BLaER1 (cell line): ENCODE data around the gene IQGAP2.
"Not testable (repeated sequence)": the region's sequence is repeated elsewhere in the genome, so short reads cannot be mapped to it uniquely, and the experiment has no call there.

Source experiments
- H3K27ac ChIP-seq: shearing (Covaris generic); formaldehyde crosslinking; 2 replicates; pipeline ENCODE4 v1.8.1; 2022
- H3K27me3 ChIP-seq: shearing (Covaris generic); formaldehyde crosslinking; 2 replicates; pipeline ENCODE4 v1.8.1; 2022
- H3K36me3 ChIP-seq: shearing (Covaris generic); formaldehyde crosslinking; 2 replicates; pipeline ENCODE4 v1.8.1; 2022
- H3K4me1 ChIP-seq: shearing (Covaris generic); formaldehyde crosslinking; 2 replicates; pipeline ENCODE4 v1.8.1; 2022
- H3K4me2 ChIP-seq: shearing (Covaris generic); formaldehyde crosslinking; 2 replicates; pipeline ENCODE4 v1.8.1; 2022
- H3K4me3 ChIP-seq: shearing (Covaris generic); formaldehyde crosslinking; 2 replicates; pipeline ENCODE4 v1.8.1; 2022
- H3K9ac ChIP-seq: shearing (Covaris generic); formaldehyde crosslinking; 2 replicates; pipeline ENCODE4 v1.8.1; 2022
- H3K9me3 ChIP-seq: shearing (Covaris generic); formaldehyde crosslinking; 2 replicates; pipeline ENCODE4 v1.8.1; 2022
- H4K20me1 ChIP-seq: shearing (Covaris generic); formaldehyde crosslinking; 2 replicates; pipeline ENCODE4 v1.8.1; 2022
- Cebpa-rat ChIP-seq: shearing (Covaris generic); IDR thresholded peaks from 2 replicates; pipeline ENCODE4 v1.8.1; 2022

IQGAP2 gene

DNA sequence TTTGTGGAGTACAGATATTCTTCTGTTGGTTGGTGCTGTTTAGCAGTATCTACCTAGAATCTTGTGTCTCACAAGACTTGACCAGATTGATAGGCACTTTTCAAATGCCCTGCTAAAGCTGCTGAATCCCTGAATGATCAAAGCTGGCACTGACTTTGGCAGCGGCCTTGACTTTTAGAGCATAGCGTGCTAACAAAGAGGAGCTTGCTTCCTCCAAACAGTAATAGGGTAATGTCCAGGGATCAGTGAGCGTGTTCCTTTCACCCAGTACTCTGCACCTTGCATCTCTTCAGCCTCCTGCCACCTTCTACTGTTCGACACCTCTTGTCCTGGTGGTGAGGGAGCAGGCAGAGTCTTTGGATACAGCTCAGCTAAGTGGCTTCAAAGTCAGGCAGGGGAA, 100.8 kb downstream of the IQGAP2 start:
- H3K4me1 ChIP-seq: peaks cover 12% of the 10 kb centered on the region
- no peak overlapping the region for H3K4me3 ChIP-seq
- peak overlapping the region; percentile 13 for H3K4me2 ChIP-seq
- H3K9me3 ChIP-seq: no peaks in the 10 kb centered on the region
- peaks cover 33% of the 10 kb centered on the region for H4K20me1 ChIP-seq
- H3K27me3 ChIP-seq: no peaks in the 10 kb centered on the region
- H3K27ac ChIP-seq: no peak overlapping the region
- no peak for TF ChIP-seq Cebpa-rat
- peaks cover 5% of the 10 kb centered on the region for H3K36me3 ChIP-seq
- no peak overlapping the region for H3K9ac ChIP-seq

DNA sequence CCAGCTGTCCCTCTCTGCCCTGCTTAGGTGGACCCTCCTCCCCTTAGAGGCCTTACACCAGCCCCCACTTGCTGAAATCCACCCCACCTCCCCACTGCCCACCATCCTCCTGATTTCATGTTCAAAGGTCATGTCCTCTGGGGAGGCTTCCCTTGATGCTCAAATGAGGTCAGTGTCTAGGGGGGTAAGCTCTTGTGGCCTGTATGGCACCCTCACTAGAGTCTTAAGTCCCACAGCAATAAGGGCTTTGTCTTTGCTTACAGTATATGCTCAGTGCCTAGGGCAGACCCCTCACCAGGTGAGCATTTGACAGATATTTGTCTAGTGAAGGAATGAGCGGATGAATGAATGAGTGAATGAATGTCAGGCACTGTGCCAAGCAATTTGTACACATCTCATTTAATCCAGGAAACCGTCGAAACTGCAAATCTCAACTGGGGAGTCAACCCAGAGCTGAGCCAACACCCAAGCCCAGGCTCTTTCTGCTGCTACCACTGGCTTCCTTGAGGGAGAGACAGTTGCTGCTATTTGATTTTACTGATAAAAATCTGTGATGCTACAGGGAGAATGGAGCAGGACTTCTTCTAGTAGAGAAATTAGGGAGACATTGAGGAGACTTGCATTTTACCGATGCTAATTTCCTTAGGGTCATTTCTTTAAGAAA, 101.9 kb downstream of the IQGAP2 start:
- TF ChIP-seq Cebpa-rat: no peak
- peaks cover 12% of the 10 kb centered on the region for H3K4me1 ChIP-seq
- H3K9ac ChIP-seq: no peak overlapping the region
- H4K20me1 ChIP-seq: peaks cover 22% of the 10 kb centered on the region
- no peaks in the 10 kb centered on the region for H3K27me3 ChIP-seq
- H3K36me3 ChIP-seq: peaks cover 6% of the 10 kb centered on the region
- H3K9me3 ChIP-seq: 0 out of 2 replicates have a peak, but pooled peaks cover under 1% of the 10 kb centered on the region
- H3K27ac ChIP-seq: no peak overlapping the region
- no peak overlapping the region for H3K4me3 ChIP-seq
- no peak overlapping the region for H3K4me2 ChIP-seq

DNA sequence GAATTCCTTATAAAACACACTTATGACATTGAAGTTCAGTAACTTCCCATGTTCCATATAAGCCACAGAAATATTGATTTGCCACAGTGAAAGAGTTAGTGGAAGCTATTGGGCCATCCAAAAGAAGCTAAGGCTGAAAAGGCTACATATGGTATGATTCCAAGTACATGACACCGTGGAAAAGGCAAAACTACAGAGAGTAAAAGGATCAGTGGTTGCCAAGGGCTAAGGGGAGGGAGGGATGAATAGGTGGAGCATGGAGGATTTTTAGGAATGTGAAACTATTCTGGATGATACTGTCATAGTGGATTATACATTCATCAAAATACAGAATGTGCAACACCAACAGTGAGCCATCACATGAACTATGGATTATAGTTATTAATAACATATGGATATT, 110.4 kb downstream of the IQGAP2 start:
- Histone ChIP-seq H3K36me3 (peaks cover 33% of the 10 kb centered on the region), H3K4me3 (no peak overlapping the region), H4K20me1 (no peaks in the 10 kb centered on the region), H3K27me3 (no peaks in the 10 kb centered on the region), H3K4me1 (peaks cover 24% of the 10 kb centered on the region), H3K9me3 (peaks cover 25% of the 10 kb centered on the region), H3K9ac (no peak overlapping the region), H3K27ac (no peak overlapping the region), H3K4me2 (no peak overlapping the region)
- TF ChIP-seq Cebpa-rat: no peak

DNA sequence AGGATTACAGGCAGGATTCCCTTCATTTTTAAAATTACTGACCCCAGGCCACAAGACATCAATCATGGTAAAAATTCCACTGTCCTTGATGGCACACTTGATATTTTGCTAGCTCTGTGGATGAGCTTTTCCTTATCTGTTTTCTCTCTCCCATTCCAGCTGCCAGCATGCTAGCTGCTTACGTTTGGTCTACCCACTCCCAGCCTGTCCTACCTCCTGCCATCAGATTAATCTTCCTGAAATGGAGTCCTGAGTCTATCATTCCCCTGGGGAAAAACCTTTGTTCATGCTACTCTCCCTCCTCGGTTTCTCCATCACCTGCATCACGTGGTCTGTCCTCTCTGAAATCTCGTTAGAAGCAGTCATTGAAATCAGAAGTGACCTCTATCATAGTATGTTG, 111.2 kb downstream of the IQGAP2 start:
- Histone ChIP-seq H3K27me3 (no peaks in the 10 kb centered on the region), H3K36me3 (peaks cover 34% of the 10 kb centered on the region), H4K20me1 (no peaks in the 10 kb centered on the region), H3K9ac (no peak overlapping the region), H3K4me2 (no peak overlapping the region), H3K27ac (no peak overlapping the region), H3K4me1 (peaks cover 24% of the 10 kb centered on the region), H3K4me3 (no peak overlapping the region), H3K9me3 (peaks cover 27% of the 10 kb centered on the region)
- TF ChIP-seq Cebpa-rat: no peak

DNA sequence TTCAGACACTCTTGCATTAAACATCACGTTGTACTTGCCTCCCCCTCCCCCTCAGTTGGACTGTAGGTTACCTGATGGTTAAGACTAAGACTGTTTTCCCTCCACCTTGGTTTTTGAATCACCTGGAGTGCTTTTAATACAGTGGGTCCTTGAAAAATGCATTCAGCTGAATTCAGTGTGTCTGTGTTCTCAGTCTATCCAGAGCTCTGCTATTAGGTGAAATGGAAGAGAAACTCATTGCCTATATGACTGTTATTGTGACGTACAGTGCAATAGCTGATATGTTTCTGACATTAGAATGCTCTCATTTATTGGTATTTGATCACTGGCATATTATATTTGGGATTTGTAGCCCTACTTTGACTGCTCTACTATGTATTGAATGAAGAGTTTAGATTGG, 111.6 kb downstream of the IQGAP2 start:
- Histone ChIP-seq H3K27me3 (no peaks in the 10 kb centered on the region), H3K4me3 (no peak overlapping the region), H3K27ac (no peak overlapping the region), H3K4me2 (no peak overlapping the region), H3K9ac (no peak overlapping the region), H3K36me3 (peaks cover 34% of the 10 kb centered on the region), H3K9me3 (peaks cover 27% of the 10 kb centered on the region), H3K4me1 (peaks cover 24% of the 10 kb centered on the region), H4K20me1 (no peaks in the 10 kb centered on the region)
- TF ChIP-seq Cebpa-rat: no peak

DNA sequence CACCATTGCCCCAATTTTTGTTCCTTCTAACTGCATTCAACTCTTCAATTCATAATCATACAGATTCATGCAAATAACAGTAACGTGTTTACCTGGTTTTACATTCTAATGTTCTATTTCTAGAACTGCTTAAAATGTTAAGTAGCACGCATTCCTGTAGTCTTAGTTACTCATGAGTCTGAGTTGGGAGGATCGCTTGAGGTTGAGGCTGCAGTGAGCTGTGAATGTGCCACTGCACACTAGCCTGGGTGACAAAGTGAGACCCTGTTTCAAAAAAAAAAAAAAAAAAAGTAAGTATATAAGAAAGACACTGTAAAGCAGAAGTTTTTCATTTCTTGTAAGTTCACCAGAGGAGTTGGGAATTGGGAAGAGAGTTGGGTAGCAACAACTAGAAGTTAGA, 114.2 kb downstream of the IQGAP2 start:
- no peak overlapping the region for H3K9ac ChIP-seq
- peaks cover 15% of the 10 kb centered on the region for H3K9me3 ChIP-seq
- peaks cover 35% of the 10 kb centered on the region for H3K4me1 ChIP-seq
- H3K4me2 ChIP-seq: no peak overlapping the region
- H3K36me3 ChIP-seq: peaks cover 19% of the 10 kb centered on the region
- no peaks in the 10 kb centered on the region for H3K27me3 ChIP-seq
- no peaks in the 10 kb centered on the region for H4K20me1 ChIP-seq
- no peak overlapping the region for H3K27ac ChIP-seq
- no peak for TF ChIP-seq Cebpa-rat
- no peak overlapping the region for H3K4me3 ChIP-seq

DNA sequence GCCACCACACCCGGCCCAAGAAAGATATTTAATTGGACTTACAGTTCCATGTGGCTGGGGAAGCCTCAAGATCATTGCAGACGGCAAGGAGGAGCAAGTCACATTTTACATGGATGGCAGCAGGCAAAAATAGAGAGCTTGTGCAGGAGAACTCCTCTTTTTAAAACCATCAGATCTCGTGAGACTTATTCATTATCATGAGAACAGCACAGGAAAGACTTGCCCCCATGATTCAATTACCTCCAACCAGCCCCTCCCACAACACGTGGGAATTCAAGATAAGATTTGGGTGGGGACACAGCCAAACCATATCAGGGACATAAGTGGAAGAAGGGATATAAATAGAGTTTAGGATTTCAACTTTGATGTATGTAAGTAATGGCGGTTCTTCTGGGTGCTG, 115.2 kb downstream of the IQGAP2 start:
- H3K4me2 ChIP-seq, H4K20me1 ChIP-seq, H3K9ac ChIP-seq, H3K4me3 ChIP-seq, H3K27me3 ChIP-seq, H3K27ac ChIP-seq: not testable (repeated sequence)
- H3K9me3 ChIP-seq: peaks cover 15% of the 10 kb centered on the region
- H3K4me1 ChIP-seq: peaks cover 35% of the 10 kb centered on the region
- H3K36me3 ChIP-seq: peaks cover 19% of the 10 kb centered on the region

DNA sequence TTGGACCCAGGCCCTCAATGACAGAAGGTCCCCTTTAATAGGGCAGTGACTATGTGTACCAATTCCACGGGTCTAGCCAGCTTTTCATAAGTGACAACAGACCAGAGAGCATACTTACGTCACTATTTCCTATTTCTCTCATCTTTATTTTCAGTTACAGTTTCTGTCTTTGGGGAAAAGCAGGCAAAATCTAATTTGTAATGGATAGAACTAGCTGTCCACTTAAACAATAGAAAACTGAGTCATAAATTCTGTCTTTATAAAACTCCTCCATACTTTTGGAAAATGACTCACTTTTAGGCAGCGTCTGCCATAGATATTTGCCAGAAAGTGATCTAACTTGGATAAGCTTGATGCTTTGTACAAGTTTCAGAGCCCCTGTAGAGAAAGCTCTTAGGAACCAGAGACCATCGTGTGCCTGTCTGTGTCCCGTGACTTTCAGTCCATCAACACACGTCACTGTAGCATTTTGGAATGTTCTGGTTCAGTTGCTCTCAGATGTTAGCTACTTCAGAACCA, 118.2 kb downstream of the IQGAP2 start:
- Histone ChIP-seq H3K4me3 (no peak overlapping the region), H4K20me1 (no peaks in the 10 kb centered on the region), H3K27me3 (no peaks in the 10 kb centered on the region), H3K9ac (peak overlapping the region; percentile 43; the same call in 1 of the 2 replicates), H3K9me3 (peaks cover 15% of the 10 kb centered on the region), H3K4me2 (peak overlapping the region; percentile 78), H3K27ac (peak overlapping the region; percentile 64), H3K4me1 (peaks cover 57% of the 10 kb centered on the region), H3K36me3 (peaks cover 11% of the 10 kb centered on the region)
- TF ChIP-seq Cebpa-rat: no peak

DNA sequence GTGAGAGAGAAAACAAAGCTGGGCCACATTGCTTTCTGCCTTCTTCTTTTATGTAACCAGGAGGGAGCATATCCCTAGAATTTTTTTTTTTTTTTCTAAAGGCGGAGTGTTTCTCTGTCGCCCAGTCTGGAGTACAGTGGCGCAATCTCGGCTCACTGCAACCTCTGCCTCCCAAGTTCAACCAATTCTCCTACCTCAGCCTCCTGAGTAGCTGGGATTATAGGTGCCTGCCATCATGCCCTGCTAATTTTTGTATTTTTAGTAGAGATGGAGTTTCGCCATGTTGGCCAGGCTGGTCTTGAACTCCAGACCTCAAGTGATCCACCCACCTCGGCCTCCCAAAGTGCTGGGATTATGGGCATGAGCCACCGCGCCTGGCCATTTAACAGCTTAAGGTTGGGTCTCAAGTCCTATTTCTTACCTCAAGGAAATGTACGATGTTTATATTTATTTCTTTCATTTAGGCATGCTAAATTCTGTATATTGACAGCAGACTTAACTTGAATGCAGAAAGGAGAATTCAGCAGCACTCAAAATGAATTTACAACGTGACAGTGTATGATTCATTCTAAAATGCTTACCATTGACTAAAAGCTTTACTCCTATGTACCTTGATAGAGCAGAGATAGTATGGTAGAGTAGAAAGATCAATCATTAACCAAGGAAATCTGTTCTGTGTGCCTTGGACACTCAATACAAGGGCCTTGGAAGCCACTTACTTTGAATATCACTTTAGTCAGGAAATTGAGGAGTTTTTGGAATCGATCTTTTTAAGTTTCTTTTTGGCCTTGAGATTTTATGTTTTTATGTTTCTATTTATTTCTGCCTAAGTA, 119.2 kb downstream of the IQGAP2 start:
- H4K20me1 ChIP-seq: no peaks in the 10 kb centered on the region
- H3K9me3 ChIP-seq: peaks cover 12% of the 10 kb centered on the region
- H3K4me3 ChIP-seq: no peak overlapping the region
- no peak overlapping the region for H3K9ac ChIP-seq
- no peaks in the 10 kb centered on the region for H3K27me3 ChIP-seq
- H3K4me1 ChIP-seq: peaks cover 59% of the 10 kb centered on the region
- H3K36me3 ChIP-seq: peaks cover 11% of the 10 kb centered on the region
- peak overlapping the region; percentile 78 for H3K4me2 ChIP-seq
- H3K27ac ChIP-seq: no peak overlapping the region
- no peak for TF ChIP-seq Cebpa-rat
